C4-2B (cell line): ENCODE data around the gene IQCE.
"Not testable (repeated sequence)": the region's sequence is repeated elsewhere in the genome, so short reads cannot be mapped to it uniquely, and the experiment has no call there.

Experiments used
- H3K27ac ChIP-seq: fragments of 450-650 bp; 2 replicates; pipeline ENCODE4 v1.5.1; 2017
- ZFX ChIP-seq: fragments of 450-650 bp; IDR thresholded peaks from 2 replicates; pipeline ENCODE4 v1.6.1; 2017
- TF ChIP-seq, protein P1 (sequence below): fragments of 450-650 bp; conservative IDR thresholded peaks from 2 replicates; pipeline ENCODE4 v1.5.1; 2017; ENCODE audit warnings: mild to moderate bottlenecking

IQCE gene

DNA sequence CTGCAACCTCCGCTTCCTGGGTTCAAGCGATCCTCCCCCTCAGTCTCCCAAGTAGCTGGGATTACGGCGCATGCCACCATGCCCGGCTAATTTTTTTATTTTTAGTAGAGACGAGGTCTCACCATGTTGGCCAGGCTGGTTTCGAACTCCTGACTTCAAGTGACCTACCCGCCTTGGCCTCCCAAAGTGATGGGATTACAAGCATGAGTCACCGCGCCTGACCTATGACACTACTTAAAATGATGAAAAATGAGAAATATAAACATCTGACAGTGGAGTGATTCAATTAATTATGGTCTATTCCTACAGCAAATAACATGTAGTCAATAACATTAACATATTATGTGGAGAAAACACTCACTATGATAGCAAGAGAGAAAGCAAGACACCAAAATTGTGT, 5.7 kb upstream of the IQCE start:
- H3K27ac ChIP-seq: no peak overlapping the region
- TF ChIP-seq, protein P1, sequence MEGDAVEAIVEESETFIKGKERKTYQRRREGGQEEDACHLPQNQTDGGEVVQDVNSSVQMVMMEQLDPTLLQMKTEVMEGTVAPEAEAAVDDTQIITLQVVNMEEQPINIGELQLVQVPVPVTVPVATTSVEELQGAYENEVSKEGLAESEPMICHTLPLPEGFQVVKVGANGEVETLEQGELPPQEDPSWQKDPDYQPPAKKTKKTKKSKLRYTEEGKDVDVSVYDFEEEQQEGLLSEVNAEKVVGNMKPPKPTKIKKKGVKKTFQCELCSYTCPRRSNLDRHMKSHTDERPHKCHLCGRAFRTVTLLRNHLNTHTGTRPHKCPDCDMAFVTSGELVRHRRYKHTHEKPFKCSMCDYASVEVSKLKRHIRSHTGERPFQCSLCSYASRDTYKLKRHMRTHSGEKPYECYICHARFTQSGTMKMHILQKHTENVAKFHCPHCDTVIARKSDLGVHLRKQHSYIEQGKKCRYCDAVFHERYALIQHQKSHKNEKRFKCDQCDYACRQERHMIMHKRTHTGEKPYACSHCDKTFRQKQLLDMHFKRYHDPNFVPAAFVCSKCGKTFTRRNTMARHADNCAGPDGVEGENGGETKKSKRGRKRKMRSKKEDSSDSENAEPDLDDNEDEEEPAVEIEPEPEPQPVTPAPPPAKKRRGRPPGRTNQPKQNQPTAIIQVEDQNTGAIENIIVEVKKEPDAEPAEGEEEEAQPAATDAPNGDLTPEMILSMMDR: no peak
- no peak for TF ChIP-seq ZFX

DNA sequence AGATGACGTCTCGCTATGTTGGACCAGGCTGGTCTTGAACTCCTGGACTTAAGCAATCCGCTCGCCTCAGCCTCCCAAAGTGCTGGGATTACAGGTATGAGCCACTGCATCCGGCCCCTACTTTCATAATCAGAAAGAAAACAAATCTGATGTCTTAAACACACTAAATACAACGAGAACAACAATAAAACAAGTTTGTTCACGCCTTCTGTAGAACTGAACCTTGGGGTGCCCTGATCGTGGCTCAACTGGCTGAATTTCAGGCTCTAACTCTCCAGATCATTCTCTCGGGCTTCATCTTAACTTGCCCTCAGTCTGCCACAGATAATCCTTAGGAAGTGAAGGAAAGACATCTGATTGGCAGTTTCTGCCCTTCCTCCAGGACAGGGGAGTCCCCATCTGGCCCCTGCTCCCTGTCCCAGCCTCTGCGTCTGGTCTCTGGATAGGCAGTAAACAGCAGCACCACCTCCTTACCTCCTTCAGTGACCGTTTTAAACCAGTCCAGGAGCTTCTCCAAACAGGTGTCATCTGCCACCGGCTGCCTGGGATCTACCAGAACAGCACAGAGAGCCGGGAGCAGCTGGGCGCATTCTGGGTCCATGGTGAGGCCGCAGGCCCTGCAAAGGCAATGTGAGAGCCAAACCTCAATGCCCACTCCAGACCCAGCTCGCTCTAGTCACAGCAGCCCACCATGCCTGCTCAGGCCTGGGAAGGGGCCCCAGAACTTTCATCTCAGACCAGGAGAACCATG, 4.8 kb upstream of the IQCE start:
- peak overlapping the region; percentile 97 for H3K27ac ChIP-seq
- no peak for TF ChIP-seq ZFX
- TF ChIP-seq, protein P1: no peak

DNA sequence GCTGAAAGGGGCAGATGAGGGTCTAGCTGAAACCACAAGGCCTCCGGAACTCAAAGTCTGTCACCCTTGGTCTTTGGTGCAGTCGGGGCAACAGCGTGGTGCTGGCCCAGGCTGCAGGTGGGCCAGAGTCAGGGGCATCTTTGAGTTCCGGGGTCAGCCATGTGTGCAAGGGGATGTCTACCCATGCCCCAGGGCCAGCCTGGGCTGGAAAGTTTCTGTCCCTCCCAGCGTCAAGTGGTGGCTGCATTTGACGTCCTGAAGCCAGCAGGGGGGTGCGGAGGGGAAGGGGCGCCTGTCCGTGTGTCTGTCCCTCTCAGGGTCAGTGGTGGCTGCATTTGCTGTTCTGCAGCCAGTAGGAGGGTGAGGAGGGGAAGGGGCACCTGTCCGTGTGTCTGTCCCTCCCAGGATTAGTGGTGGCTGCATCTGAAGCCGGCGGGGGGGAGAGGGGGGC, 4.1 kb upstream of the IQCE start:
- H3K27ac ChIP-seq: peak overlapping the region; percentile 97
- TF ChIP-seq ZFX: no peak
- TF ChIP-seq, protein P1: no peak

DNA sequence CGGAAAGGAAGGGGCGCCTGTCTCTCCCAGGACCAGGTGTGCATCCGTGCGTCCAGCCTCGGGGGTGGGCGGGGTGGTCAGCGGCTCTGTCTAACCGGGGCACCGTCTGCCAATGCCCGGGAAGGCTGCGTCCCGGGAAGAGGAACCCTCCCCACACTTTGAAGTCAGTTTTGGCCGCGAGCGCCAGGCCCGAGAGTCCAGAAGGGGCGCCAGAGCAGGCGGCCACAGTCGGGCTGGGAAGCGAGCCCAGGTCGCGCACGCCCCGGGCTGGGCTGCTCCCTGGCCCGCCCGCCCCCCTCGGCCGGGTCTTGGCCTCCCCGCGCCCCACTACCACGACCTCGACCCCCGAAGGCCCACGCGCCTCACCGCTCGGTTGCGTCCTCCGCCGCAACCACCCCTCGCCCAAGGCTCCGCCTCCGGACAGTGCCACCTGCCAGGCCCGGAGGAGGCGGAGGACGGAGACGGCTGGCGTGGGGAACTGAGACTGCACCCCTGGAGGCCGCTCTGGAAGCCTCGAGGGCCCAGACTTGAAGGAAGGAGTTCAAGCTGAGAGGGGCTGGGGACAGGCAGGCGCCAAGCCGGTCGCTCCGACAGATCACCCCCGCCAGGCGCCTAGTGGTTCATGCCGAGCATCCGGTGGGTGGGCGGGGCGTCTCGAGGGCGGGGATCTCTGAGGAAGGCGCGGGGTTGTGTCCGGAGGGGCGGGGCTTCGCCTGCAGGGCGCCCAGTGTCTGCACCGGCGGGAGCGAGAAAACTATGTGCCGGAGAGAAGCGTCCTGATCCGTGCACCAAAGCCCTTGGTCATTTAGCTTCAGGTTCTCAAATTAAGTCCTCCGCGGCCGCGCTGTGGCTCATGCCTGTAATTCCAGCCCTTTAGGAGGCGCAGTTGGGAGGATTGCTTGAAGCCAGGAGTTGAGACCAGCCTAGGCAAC, 3.4 kb upstream of the IQCE start, which contains the start of gene BRAT1:
BRAT1 (minus strand) TSS at position 404 of the 932 bp plus-strand sequence. CDS start 1,093 bp downstream, outside the sequence.
- H3K27ac ChIP-seq: peak within 1 kb of the TSS; percentile 97
- TF ChIP-seq, protein P1: peak; percentile 60
- TF ChIP-seq ZFX: peak; percentile 86; the same call in 1 of the 2 replicates

DNA sequence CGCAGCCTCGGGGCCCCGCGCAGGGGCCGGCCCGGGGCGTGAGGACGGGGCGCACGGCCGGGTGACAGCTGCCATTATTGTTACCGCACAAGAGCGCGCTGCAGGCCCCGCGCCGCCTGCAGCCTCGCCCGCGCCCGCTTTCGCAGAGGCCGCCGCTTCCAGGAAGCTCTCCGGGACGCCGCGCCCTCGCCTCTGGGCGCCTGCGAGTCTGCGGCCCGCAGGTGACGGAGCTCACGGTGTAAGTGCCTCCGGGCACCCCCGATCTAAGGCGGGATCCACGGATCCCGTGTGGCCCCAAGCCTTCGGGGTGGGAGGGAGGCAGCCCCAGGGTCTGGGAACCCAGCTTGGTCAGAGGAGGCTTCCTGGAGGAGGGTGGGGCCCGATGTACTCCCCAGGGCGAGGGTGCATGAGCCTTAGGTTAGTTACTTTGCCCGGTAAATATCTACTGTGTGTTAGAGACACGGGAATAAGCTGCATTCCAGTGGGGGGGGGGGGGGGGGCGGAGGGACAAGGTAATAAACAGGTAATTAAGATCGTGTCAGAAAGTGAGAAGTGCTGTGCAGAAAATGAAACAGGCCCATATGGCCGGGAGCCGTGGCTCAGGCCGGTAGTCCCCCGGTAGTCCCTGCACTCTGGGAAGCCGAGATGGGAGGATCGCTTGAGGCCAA, 638 bp downstream of the IQCE start:
- peak overlapping the region; percentile 87 for H3K27ac ChIP-seq
- TF ChIP-seq ZFX: peak; percentile 98
- TF ChIP-seq, protein P1: no peak

DNA sequence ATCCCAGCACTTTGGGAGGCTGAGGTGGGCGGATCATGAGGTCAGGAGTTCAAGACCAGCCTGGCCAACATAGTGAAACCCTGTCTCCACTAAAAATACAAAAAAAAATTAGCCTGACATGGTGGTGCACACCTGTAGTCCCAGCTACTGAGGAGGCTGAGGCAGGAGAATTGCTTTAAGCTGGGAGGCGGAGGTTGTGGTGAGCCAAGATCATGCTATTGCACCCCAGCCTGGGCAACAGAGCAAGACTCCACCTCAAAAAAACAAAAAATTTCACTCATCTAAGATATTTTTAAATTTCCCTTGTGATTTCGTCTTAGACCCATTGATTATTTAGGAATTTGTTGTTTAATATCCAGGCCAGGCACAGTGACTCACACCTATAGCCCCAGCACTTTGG, 5.2 kb downstream of the IQCE start:
- not testable (repeated sequence) for H3K27ac ChIP-seq

DNA sequence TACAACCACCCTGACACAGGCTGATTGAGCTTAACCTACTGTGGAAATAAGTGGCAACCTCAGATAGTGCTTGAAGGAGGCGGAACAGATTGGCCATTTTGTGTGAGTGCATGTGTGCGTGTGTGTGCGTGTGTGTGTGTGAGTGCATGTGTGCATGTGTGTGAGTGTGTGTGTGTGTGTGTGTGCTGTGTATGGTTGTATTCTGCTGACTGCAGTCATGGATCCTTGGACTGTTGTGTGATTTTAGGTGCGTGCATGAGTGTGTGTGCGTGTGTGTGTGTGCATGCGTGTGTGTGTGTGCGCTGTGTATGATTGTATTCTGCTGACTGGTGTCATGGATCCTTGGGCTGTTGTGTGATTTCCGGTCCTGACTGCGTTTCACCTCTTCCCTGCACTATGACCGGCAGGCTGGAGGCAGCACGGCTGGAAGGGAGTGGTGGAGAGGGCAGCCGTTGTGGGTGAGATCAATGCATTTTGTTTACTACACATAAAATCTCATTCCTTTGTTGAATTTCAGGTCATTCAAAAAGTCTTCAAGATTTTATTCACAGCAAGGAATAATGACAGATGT, 6.3 kb downstream of the IQCE start:
- H3K27ac ChIP-seq: no peak overlapping the region
- TF ChIP-seq, protein P1: no peak
- no peak for TF ChIP-seq ZFX
